ENCODE measurements around the gene ZNF521.
A peak's percentile ranks its signal among the peaks of the same experiment; 100 is the strongest.

ZNF521 gene

GRCh38 chr18:25164211-25164847 lies 187.6 kb downstream of the ZNF521 start:
- no peak for DNase-seq

- DNase-seq: no peak
Observed at GRCh38 chr18:25153426-25153825, 198.5 kb downstream of the ZNF521 start.

GRCh38 chr18:25147877-25148488 lies 204.0 kb downstream of the ZNF521 start:
- no peak for DNase-seq

- no peak for DNase-seq
Observed at GRCh38 chr18:25146512-25146910, 205.5 kb downstream of the ZNF521 start.

- DNase-seq: no peak
Observed at GRCh38 chr18:25145731-25146511, 206.0 kb downstream of the ZNF521 start.

GRCh38 chr18:25144820-25145219 lies 207.1 kb downstream of the ZNF521 start:
- peak; percentile 14 for DNase-seq

- no peak for DNase-seq
Observed at GRCh38 chr18:25141886-25142285, 210.1 kb downstream of the ZNF521 start.

- no peak for DNase-seq
Observed at GRCh38 chr18:25141399-25141798, 210.6 kb downstream of the ZNF521 start.

GRCh38 chr18:25140962-25141308 lies 211.0 kb downstream of the ZNF521 start:
- no peak for DNase-seq

- DNase-seq: no peak
Observed at GRCh38 chr18:25140124-25140961, 211.6 kb downstream of the ZNF521 start.

- no peak for DNase-seq
Observed at GRCh38 chr18:25137197-25137472, 214.8 kb downstream of the ZNF521 start.

- DNase-seq: no peak
Observed at GRCh38 chr18:25136416-25137196, 215.4 kb downstream of the ZNF521 start.

- no peak for DNase-seq
Observed at GRCh38 chr18:25134861-25135260, 217.1 kb downstream of the ZNF521 start.

- DNase-seq: no peak
Observed at GRCh38 chr18:25133879-25134278, 218.1 kb downstream of the ZNF521 start.

GRCh38 chr18:25132786-25133496 lies 219.0 kb downstream of the ZNF521 start:
- DNase-seq: no peak

- DNase-seq: no peak
Observed at GRCh38 chr18:25126751-25127150, 225.2 kb downstream of the ZNF521 start.

- no peak for DNase-seq
Observed at GRCh38 chr18:25125680-25126079, 226.3 kb downstream of the ZNF521 start.

- DNase-seq: no peak
Observed at GRCh38 chr18:25123438-25124232, 228.3 kb downstream of the ZNF521 start.

GRCh38 chr18:25121442-25121841 lies 230.5 kb downstream of the ZNF521 start:
- no peak for DNase-seq

- DNase-seq: no peak
Observed at GRCh38 chr18:25113566-25113965, 238.4 kb downstream of the ZNF521 start.

GRCh38 chr18:25112821-25113434 lies 239.0 kb downstream of the ZNF521 start:
- DNase-seq: no peak
